Transverse colon (tissue), 4 donors: Measurements from ENCODE around the gene DCST2.
A peak's percentile ranks its signal among the peaks of the same experiment; 100 is the strongest.

Experiments used
- CTCF ChIP-seq, 5 experiments: fragments of 200-600 bp in 3 of 5; fragments of 450-650 bp in 2 of 5; sonication (generic) in 3 of 5; IDR thresholded peaks; 1 replicate in 2 of 5; 2 replicates in 3 of 5; pipeline ENCODE4 v1.5.1; 2016 to 2017; ENCODE audit warnings: antibody characterized with exemption in 5 of 5, inconsistent platforms in 3 of 5, mild to moderate bottlenecking in 2 of 5, moderate library complexity in 1 of 5
- POLR2A ChIP-seq: fragments of 450-650 bp; IDR thresholded peaks from one replicate; pipeline ENCODE4 v1.6.1; 2016; ENCODE audit warnings: antibody characterized with exemption, mild to moderate bottlenecking, moderate library complexity
- POLR2AphosphoS5 ChIP-seq, 3 donors: sonication (generic); formaldehyde crosslinking; IDR thresholded peaks; one replicate each; pipeline ENCODE4 v1.6.1; 2016; ENCODE audit warnings: antibody characterized with exemption in 3 of 3

- TF ChIP-seq CTCF (IDR thresholded peaks at IDR 0.05) (no peak), POLR2AphosphoS5 (IDR thresholded peaks at IDR 0.05) (peak; percentile 64 to 79 (median 74)), POLR2A (peak; percentile 69)
Observed at GRCh38 chr1:154982897-154983648, 50.5 kb downstream of the DCST2 start, which contains the start of gene FLAD1.
